Measurements from ENCODE around the gene THEMIS.

The THEMIS gene

GRCh38 chr6:127775371-127775770, 125.5 kb downstream of the THEMIS start:
- no peak for TF ChIP-seq CTCF (IDR thresholded peaks at IDR 0.05)

GRCh38 chr6:127768745-127769144, 132.1 kb downstream of the THEMIS start:
- TF ChIP-seq CTCF (IDR thresholded peaks at IDR 0.05) = no peak

DNA sequence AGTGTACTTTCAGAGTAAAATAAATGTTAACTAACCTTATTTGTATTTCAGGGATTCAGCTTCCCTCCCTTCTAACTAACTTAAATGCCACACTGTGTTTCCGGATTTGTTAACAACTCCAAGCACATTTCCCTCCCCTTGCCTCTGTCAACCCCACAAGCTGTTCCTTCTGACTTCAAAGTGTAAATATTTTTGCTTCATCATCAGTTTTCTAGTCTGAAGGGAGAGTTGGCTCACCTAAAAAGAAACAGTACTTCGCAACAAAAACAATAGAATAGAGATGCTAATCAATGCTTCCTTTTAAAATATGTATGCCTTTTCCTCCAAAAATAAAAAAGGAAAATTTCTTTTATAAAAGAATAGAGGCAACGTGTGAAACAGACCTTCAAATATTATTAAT, 132.6 kb downstream of the THEMIS start:
- TF ChIP-seq CTCF (IDR thresholded peaks at IDR 0.05) = no peak

GRCh38 chr6:127765949-127766348, 134.9 kb downstream of the THEMIS start:
- no peak for TF ChIP-seq CTCF (IDR thresholded peaks at IDR 0.05)

DNA sequence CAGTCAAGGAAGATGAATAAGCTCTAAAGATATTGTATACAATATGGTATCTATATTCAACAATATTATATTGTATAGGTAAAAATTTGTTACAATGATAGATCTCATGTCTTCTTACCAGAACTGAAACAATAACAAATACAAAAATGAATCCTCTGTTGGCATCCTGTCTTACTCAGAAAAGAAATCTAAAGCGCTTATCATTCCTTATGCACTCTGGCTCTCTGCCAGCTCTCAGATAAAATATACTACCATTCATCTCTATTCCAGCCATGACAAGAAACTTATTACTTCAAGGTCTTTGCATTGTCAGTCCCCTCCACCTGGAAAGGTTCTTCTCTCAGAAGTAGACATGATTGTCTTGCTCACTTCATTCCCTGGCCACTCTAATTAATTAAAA, 138.6 kb downstream of the THEMIS start:
- TF ChIP-seq CTCF (IDR thresholded peaks at IDR 0.05) = no peak

- TF ChIP-seq CTCF (IDR thresholded peaks at IDR 0.05) = no peak
Observed at GRCh38 chr6:127761084-127761483, 139.8 kb downstream of the THEMIS start.

DNA sequence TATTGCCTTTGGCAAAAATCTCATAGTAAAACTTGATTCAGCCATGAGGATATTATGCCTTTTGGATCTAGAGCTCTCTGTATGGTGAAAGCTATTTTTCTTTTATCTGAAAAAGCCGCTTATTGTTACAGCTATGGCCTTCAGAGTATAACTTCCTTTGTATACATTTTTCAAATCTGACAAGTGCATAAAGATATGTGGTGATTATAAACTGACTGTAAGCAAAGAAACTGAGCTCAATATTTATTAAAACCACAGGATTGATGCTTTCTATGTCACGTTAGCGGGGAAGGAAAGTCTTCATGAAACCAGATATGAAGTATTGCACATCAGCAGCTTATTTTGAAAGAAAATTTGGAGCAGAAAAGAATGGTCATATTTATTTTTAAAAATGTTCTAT, 151.8 kb downstream of the THEMIS start:
- TF ChIP-seq CTCF (IDR thresholded peaks at IDR 0.05) = no peak

GRCh38 chr6:127748290-127748689, 152.6 kb downstream of the THEMIS start:
- no peak for TF ChIP-seq CTCF (IDR thresholded peaks at IDR 0.05)
